Mucosa of gallbladder (tissue), 1 donor: ENCODE measurements around the gene TBC1D9. TPM values are rescaled to one million over a fixed set of nuclear protein-coding genes. Genes with fewer than 3 reads are reported as not detected.

Experiments used
- DNase-seq: peaks from one replicate; pipeline ENCODE4 v3.0.0-alpha.2; 2020; ENCODE audit warnings: low spot score
- total RNA-seq: library from RNA; stranded (reverse); gene quantifications from one replicate; pipeline ENCODE4 v1.2.1, GENCODE V29; 2021
- donor health status: DM: no; HTN: no; CAD: no.

Gene TBC1D9
- total RNA-seq, 1 donor from 2014 or later = 36.9 TPM

GRCh38 chr4:140617499-140618248 is 138.5 kb downstream of the TBC1D9 start:
- no peak for DNase-seq

- no peak for DNase-seq
Observed at GRCh38 chr4:140615451-140615850, 140.7 kb downstream of the TBC1D9 start.

GRCh38 chr4:140612357-140612756 is 143.8 kb downstream of the TBC1D9 start:
- DNase-seq = no peak

GRCh38 chr4:140611854-140612253 is 144.3 kb downstream of the TBC1D9 start:
- no peak for DNase-seq

- no peak for DNase-seq
Observed at GRCh38 chr4:140609548-140610425, 146.4 kb downstream of the TBC1D9 start.

- no peak for DNase-seq
Observed at GRCh38 chr4:140607852-140608251, 148.3 kb downstream of the TBC1D9 start.

GRCh38 chr4:140604544-140604943 is 151.6 kb downstream of the TBC1D9 start:
- no peak for DNase-seq

- DNase-seq = no peak
Observed at GRCh38 chr4:140603286-140603685, 152.9 kb downstream of the TBC1D9 start.

- no peak for DNase-seq
Observed at GRCh38 chr4:140602714-140603113, 153.5 kb downstream of the TBC1D9 start.

GRCh38 chr4:140600408-140600807 is 155.8 kb downstream of the TBC1D9 start:
- no peak for DNase-seq

- peak; percentile 16 for DNase-seq
Observed at GRCh38 chr4:140595065-140595464, 161.1 kb downstream of the TBC1D9 start.

GRCh38 chr4:140584439-140584838 is 171.7 kb downstream of the TBC1D9 start:
- no peak for DNase-seq

- no peak for DNase-seq
Observed at GRCh38 chr4:140581078-140581477, 175.1 kb downstream of the TBC1D9 start.

- no peak for DNase-seq
Observed at GRCh38 chr4:140579278-140579677, 176.9 kb downstream of the TBC1D9 start.

GRCh38 chr4:140575489-140575888 is 180.7 kb downstream of the TBC1D9 start:
- DNase-seq = no peak

- DNase-seq = no peak
Observed at GRCh38 chr4:140571620-140572019, 184.6 kb downstream of the TBC1D9 start.

Other genes starting within 250 kb of the TBC1D9 start
- 31.9 TPM for gene ELMOD2, start 232.2 kb downstream of the TBC1D9 start, total RNA-seq
- gene UCP1, start 187.4 kb downstream of the TBC1D9 start, total RNA-seq = not detected